Measurements from ENCODE around the gene PCDHAC1.

Gene PCDHAC1

DNA sequence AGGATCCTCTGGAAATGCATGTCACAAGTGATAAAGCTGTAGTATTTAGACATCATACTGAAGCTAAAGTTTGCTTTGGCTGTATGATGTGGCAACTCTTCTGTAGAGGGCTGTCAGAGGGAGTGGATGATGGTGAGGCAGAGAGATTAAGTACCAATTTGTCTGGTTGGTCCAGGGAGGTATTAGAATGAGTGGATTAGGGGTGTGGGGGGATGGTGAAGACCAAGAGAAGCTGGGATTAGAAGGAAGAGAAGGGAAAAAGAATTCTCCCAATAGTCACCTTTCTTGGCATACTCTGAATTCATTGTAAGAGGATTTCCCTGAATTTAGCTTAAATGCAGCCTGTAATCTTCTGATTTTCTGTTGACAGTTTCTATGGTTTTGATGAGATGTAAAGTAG, 43.8 kb downstream of the PCDHAC1 start:
- DNase-seq, result no peak

DNA sequence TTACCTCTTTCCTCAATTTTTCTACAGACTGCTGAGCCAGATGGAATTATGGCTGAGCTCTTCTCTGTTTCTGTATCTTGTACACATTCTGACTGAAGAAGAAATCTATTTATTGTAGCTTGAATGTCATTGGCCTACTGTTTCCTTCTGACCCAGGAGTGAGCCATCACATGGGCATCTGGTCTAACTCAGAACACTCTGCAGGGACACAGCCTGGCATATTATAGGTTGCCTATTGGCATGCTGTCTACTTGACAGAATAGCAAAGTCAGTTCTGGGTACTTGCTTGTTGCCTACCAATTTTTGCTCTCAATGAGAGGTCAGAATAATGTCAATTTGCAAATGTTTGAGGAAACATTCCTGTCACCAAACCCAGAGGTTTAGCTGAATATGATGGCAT, 47.5 kb downstream of the PCDHAC1 start:
- DNase-seq, result no peak

DNA sequence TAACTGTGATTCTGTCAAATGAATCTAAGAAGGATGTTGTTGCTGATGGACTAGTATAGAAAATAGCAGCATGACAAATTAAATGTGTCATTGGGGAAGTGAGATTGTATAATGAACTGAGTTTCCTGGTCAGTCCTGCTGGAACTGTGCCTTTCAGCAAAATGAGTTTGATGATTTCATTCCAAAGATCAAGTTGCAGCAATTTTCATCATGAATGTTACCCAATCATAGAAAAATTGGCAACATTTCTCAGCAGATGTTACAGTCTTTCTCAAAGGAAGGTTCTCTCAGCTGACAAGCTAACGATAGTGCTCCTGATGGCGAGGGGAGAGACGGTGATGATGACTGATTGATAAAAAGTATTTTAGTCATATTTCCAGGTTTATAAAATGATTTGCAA, 50.9 kb downstream of the PCDHAC1 start:
- DNase-seq, result no peak

DNA sequence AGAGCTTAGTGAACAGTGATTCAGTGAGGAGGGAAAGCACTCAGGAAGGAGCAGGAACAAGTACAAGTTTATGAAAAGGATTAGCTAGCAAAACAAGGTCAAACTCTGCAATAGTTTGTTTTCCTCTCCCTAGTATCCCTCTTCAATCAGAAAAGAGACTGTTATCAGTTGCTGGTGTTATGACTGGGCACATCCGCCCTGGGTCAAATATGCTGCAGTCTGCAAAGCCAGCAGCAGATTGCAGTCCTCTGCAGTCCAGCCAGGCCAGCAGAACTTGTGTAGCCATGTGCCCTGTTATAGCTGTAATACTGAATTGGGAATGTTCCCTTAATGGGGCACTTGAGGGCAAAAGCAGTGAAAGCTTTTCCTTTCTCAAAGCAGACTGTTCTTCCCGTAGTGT, 52.2 kb downstream of the PCDHAC1 start:
- DNase-seq, result no peak

DNA sequence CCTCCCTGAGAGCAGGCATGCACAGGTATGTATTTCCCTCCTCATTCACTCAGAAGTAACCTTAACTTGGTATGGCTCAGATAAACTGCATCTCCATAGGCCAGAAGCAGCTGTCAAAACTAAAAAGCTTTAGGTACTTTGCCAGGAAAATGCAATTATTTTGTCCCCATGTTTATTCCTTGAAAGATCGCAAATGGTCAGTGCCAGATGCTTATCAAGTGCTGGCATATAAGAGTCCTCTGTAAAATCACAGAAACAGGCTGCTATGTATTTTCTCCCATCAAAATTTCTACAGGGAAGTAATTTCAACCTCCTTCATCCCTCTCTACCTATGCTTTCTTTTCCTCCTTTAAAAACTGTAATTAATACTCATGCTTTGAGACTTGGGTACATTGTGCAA, 52.9 kb downstream of the PCDHAC1 start:
- DNase-seq, result no peak
